CD4-positive, alpha-beta T cell (primary cell): ENCODE data around the gene SLC35E2B. TPM values are rescaled to one million over a fixed set of nuclear protein-coding genes. Genes with fewer than 3 reads are reported as not detected.
"Not testable (repeated sequence)": the region's sequence is repeated elsewhere in the genome, so short reads cannot be mapped to it uniquely, and the experiment has no call there.

Source experiments
- ATAC-seq: fragments of 200-7000 bp; cut with Tn5 transposase; one replicate; pipeline ENCODE4 v1.10.0; 2022; ENCODE audit warnings: mild to moderate bottlenecking; ENCODE audit not compliant: poor library complexity
- CTCF ChIA-PET: fragments of 350-600 bp; sonication (Branson Sonifier 250); formaldehyde crosslinking; loops from one replicate; lab custom pipeline; 2021; ENCODE audit warnings: antibody characterized with exemption, inconsistent platforms; lab: Charles Lee
- POLR2A ChIA-PET: fragments of 350-600 bp; sonication (Branson Sonifier 250); formaldehyde crosslinking; loops from one replicate; lab custom pipeline; 2021; ENCODE audit warnings: antibody characterized with exemption, inconsistent platforms; lab: Charles Lee
- DNase-seq, 14 experiments: peaks; one replicate each; pipeline ENCODE4 v3.0.0-alpha.2; 2013 to 2020; ENCODE audit warnings: mixed read lengths in 2 of 14
- H3K27ac ChIP-seq, 2 donors: one replicate each; pipeline versions ENCODE4 v1.5.1 to v1.7.0; 2013; ENCODE audit warnings: low read length in 2 of 2, low read depth in 1 of 2, mild to moderate bottlenecking in 1 of 2
- H3K27me3 ChIP-seq, 2 experiments: 1 replicate in 1 of 2; 2 replicates in 1 of 2; pipeline versions ENCODE4 v1.6.1 to v1.7.0; 2013; ENCODE audit warnings: low read length in 2 of 2, control low read depth in 1 of 2, mild to moderate bottlenecking in 1 of 2, moderate library complexity in 1 of 2; ENCODE audit not compliant: insufficient read depth in 2 of 2, control insufficient read depth in 1 of 2
- H3K36me3 ChIP-seq: one replicate; pipeline ENCODE4 v1.6.1; 2013; ENCODE audit warnings: low read length, control low read depth; ENCODE audit not compliant: insufficient read depth
- H3K4me1 ChIP-seq: one replicate; pipeline ENCODE4 v1.6.1; 2013; ENCODE audit warnings: low read length, control low read depth; ENCODE audit not compliant: insufficient read depth
- H3K4me3 ChIP-seq: one replicate; pipeline ENCODE4 v1.5.1; 2013; ENCODE audit warnings: mild to moderate bottlenecking, low read length, moderate library complexity
- H3K9me3 ChIP-seq, 2 experiments: 1 replicate in 1 of 2; 2 replicates in 1 of 2; pipeline versions ENCODE4 v1.6.1 to v1.7.0; 2013; ENCODE audit warnings: low read length in 2 of 2, mild to moderate bottlenecking in 2 of 2, control low read depth in 1 of 2, moderate library complexity in 1 of 2; ENCODE audit not compliant: control insufficient read depth in 1 of 2, insufficient read depth in 1 of 2
- H3K27ac Mint-ChIP-seq: one replicate; pipeline ENCODE4 v1.8.0; 2020; ENCODE audit warnings: mixed read lengths
- H3K27me3 Mint-ChIP-seq: one replicate; pipeline ENCODE4 v1.8.0; 2021; ENCODE audit warnings: mixed read lengths
- H3K36me3 Mint-ChIP-seq: one replicate; pipeline ENCODE4 v1.8.0; 2021; ENCODE audit warnings: low read depth, mixed read lengths
- H3K4me1 Mint-ChIP-seq: one replicate; pipeline ENCODE4 v1.8.0; 2021; ENCODE audit warnings: low read depth, mixed read lengths
- H3K4me3 Mint-ChIP-seq: one replicate; pipeline ENCODE4 v1.8.0; 2020; ENCODE audit warnings: mild to moderate bottlenecking, mixed read lengths
- H3K9me3 Mint-ChIP-seq: one replicate; pipeline ENCODE4 v1.8.0; 2020; ENCODE audit warnings: mixed read lengths
- intact Hi-C, 2 experiments: fragments of 100-400 bp; cut with DNase I in 1 of 2; cut with micrococcal nuclease in 1 of 2; formaldehyde crosslinking; loops; one replicate each; pipeline versions ENCODE4 v1.15.1 to v1.9.0; 2023 to 2025; cut with DNase I, micrococcal nuclease
- total RNA-seq, 174 experiments: library from RNA in 2 of 174; stranded (reverse) in 2 of 174; gene quantifications; one replicate each; pipeline ENCODE4 v1.2.3 and lab custom pipeline; 2021 to 2026

Gene SLC35E2B
- total RNA-seq, 2 experiments from 2014 or later, result 43.9 to 45.3 TPM

DNA sequence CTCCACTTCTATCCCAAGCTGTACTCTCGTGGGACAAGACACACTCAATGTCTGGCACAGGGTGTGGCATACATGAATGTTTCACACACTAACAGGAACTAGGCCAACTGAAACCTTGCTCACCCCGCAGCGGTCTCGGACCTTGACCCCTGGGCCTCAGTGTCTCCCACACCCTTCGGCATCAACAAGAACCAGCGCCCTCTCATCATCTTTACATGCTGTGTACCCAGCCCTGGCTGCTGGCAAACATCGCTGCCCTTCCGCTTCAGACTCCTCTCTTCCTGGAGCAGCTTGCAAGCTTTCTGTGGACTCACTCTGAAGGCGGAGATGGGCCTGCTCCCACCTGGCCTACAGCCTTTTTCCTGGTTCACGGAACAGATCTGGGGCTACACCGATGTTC is 44.3 kb downstream of the SLC35E2B start:
- H3K9me3 ChIP-seq, H3K4me1 ChIP-seq, ATAC-seq, H3K9me3 Mint-ChIP-seq, H3K27ac Mint-ChIP-seq, H3K27me3 ChIP-seq, intact Hi-C loops, CTCF ChIA-PET, H3K4me3 Mint-ChIP-seq, H3K4me3 ChIP-seq, H3K4me1 Mint-ChIP-seq, H3K27me3 Mint-ChIP-seq, DNase-seq, H3K27ac ChIP-seq, POLR2A ChIA-PET: not testable (repeated sequence)
- peaks cover 63% of the 10 kb centered on the region for H3K36me3 Mint-ChIP-seq
- H3K36me3 ChIP-seq, result peaks cover 41% of the 10 kb centered on the region

DNA sequence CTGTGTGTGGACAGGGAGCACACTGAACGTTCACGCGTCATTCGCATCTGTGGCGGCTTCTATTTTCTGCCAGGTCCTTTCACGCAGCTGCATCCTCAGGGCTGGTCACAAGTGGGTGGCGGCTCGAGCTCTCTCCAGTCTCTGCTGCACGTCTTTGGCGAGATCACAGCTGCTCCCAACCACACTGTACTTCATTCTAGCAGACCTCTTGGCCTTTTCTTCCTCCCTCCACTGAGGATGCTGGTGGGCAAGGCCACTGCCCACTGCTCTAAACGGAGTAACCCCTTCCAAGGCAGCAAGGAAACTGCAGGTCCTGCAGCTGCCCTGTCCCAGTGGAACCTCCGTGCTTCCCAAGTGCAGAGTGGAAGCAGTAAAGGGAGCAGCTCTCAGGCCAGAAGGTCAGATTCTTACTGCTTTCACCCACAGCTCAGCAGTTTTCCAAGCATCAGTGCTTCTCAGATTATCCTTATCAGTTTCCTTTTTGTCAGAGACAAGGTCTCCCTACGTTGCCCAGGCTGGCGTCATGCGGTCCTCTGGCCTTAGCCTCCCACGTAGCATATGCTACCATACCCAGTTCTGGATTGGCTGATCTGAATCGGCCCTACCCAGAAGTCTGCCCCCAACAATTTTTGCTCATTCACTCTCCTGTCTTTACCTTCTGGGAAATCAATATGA is 44.9 kb downstream of the SLC35E2B start:
- H3K9me3 ChIP-seq, H3K4me3 ChIP-seq, H3K4me1 ChIP-seq, H3K27me3 ChIP-seq, H3K27ac ChIP-seq, CTCF ChIA-PET, H3K9me3 Mint-ChIP-seq, POLR2A ChIA-PET, H3K4me3 Mint-ChIP-seq, H3K4me1 Mint-ChIP-seq, H3K27ac Mint-ChIP-seq, DNase-seq, intact Hi-C loops, H3K27me3 Mint-ChIP-seq, ATAC-seq: not testable (repeated sequence)
- H3K36me3 ChIP-seq, result peaks cover 39% of the 10 kb centered on the region
- H3K36me3 Mint-ChIP-seq, result peaks cover 57% of the 10 kb centered on the region

DNA sequence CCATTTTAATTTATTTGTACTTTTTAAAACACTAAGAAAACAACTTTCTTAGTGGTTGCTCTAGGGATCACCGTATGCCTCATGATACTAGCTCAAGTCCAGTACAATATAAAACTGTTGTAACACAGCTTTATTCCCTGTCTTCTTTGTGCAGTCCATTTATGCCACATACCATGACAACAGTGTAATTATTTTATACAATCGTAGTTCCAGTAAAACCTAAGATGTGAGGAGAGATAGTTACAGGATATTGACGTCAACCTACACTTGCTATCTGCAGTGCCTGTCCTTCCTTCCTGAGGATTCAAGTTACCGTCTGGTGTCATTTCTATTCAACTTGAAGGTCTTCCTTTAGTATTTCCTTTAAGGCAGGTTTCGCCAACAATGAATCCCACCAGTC is 46.3 kb downstream of the SLC35E2B start:
- H3K4me3 ChIP-seq, H3K4me1 Mint-ChIP-seq, CTCF ChIA-PET, POLR2A ChIA-PET, H3K9me3 Mint-ChIP-seq, H3K27ac ChIP-seq, DNase-seq, H3K4me1 ChIP-seq, H3K27me3 ChIP-seq, H3K4me3 Mint-ChIP-seq, H3K9me3 ChIP-seq, H3K27ac Mint-ChIP-seq, H3K27me3 Mint-ChIP-seq, ATAC-seq, intact Hi-C loops: not testable (repeated sequence)
- H3K36me3 Mint-ChIP-seq, result peaks cover 43% of the 10 kb centered on the region
- peaks cover 29% of the 10 kb centered on the region for H3K36me3 ChIP-seq

DNA sequence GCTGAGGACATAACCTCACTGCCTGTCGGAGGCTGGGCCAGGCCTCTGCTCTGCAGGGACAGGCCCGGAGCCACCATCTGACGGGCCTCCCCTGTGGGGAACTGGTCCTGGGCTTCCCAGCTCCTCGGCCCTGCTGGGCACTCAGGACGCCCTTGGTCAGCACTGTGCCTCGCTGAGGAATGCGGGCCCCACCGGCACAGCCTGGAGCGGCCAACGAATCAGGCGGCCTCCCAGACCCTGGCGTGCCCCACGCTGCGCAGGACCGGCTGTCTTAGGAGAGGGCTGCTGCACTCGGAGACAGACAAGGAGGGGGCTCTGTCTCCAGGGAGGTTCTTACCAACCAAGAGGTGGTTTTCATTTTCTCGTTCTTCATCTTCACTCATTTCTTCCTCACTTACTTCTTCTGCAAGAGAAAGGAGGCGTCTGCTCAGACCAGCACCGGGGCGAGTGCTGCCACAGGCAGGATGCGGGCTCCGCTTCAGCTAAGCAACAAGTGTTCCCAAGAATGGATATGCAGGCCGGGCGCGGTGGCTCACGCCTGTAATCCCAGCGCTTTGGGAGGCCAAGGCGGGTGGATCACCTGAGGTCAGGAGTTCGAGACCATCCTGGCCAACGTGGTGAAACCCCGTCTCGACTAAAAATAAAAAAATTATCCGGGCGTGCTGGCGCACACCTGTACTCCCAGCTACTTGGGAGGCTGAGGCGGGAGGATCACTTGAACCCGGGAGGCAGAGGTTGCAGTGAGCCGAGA is 51.7 kb downstream of the SLC35E2B start:
- H3K4me3 Mint-ChIP-seq, H3K27ac ChIP-seq, H3K36me3 Mint-ChIP-seq, H3K4me1 Mint-ChIP-seq, H3K4me1 ChIP-seq, H3K4me3 ChIP-seq, intact Hi-C loops, H3K9me3 Mint-ChIP-seq, DNase-seq, H3K27me3 ChIP-seq, H3K9me3 ChIP-seq, ATAC-seq, CTCF ChIA-PET, H3K27me3 Mint-ChIP-seq, H3K27ac Mint-ChIP-seq, POLR2A ChIA-PET: not testable (repeated sequence)
- H3K36me3 ChIP-seq, result peaks cover 11% of the 10 kb centered on the region

DNA sequence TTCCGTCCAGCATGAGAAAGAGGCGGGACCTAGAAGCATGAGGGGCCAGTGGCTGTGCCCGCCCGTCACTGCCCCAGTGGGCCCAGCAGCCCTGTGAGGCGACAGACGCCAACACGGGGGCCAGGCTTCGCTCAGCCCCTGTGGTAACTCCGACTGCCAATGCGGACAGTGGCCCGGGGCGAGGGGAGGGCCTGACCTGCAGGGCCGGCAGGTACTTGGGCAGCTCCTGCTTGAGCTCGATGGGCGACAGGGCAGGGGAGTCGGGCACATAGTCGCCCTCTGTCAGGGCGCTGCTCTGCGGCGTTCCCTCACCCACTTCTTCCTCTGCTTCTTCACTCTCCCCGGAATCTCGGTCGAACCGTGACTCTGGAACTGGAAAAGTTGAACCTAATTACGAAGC is 52.5 kb downstream of the SLC35E2B start:
- H3K4me3 Mint-ChIP-seq, H3K27ac Mint-ChIP-seq, H3K27ac ChIP-seq: not testable (repeated sequence)

DNA sequence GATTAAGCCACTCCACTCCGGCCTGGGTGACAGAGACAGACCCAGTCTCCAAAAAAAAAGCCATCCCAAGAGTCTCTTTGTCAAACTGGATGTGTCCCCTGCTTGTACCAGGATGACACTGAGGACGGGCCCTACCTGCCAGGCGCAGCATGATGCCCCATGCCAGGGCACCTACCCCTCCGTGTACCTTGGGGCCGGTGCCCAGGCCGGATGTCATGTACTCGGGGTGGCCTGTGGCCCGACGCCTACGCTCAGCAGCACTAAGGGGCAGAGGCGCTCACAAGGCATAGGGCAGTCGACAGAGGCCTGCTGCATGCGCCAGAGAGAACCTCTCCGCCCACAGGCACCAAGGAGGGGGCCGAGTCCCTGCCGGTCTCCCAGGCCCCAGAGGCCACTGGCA is 53.2 kb downstream of the SLC35E2B start:
- not testable (repeated sequence) for H3K4me3 Mint-ChIP-seq, ATAC-seq
- CTCF ChIA-PET, result interaction anchor here (0.7 kb wide), 1 partner anchor 307 kb away, joined by 3 read pairs; no protein-coding TSS in a partner anchor

More for the DNA sequence above, 52.5 kb downstream of the SLC35E2B start:
- H3K9me3 Mint-ChIP-seq, DNase-seq, H3K27me3 ChIP-seq, H3K4me3 ChIP-seq, intact Hi-C loops, POLR2A ChIA-PET, ATAC-seq, CTCF ChIA-PET, H3K36me3 Mint-ChIP-seq, H3K36me3 ChIP-seq, H3K27me3 Mint-ChIP-seq, H3K4me1 Mint-ChIP-seq, H3K4me1 ChIP-seq, H3K9me3 ChIP-seq: not testable (repeated sequence)

DNA sequence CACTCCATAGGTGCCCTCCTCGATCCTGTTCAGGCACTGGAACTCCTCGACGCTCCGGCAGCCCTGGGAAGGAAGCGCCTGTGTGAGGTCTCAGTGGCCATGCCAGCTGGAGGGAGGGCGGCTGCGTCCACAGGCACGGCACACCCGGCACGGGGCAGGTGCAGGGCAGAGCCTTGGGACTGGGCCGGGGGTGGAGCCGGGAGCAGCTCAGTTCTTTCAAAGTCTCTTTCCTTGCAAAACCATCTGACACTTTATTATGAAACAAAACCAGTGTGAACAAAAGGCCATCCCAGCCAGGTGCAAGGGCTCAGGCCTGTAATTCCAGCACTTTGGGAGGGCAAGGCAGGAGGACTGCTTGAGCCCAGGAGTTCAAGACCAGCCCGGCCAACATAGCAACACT is 54.1 kb downstream of the SLC35E2B start:
- H3K4me3 Mint-ChIP-seq, POLR2A ChIA-PET, H3K4me3 ChIP-seq, ATAC-seq, H3K9me3 ChIP-seq, H3K36me3 ChIP-seq, H3K27ac ChIP-seq, H3K4me1 Mint-ChIP-seq, H3K27ac Mint-ChIP-seq, H3K27me3 ChIP-seq, DNase-seq, H3K36me3 Mint-ChIP-seq, H3K27me3 Mint-ChIP-seq, H3K4me1 ChIP-seq, H3K9me3 Mint-ChIP-seq: not testable (repeated sequence)
- intact Hi-C loops, result loop anchor here in 1 of 2 experiments (10.0 kb wide), 1 partner anchor 756 kb away; the partner anchor contains the start of genes MORN1 and RER1
- CTCF ChIA-PET, result interaction anchor here (0.7 kb wide), 1 partner anchor 307 kb away, joined by 3 read pairs; no protein-coding TSS in a partner anchor

More for the DNA sequence above, 53.2 kb downstream of the SLC35E2B start:
- H3K36me3 ChIP-seq, H3K36me3 Mint-ChIP-seq, POLR2A ChIA-PET, H3K4me1 Mint-ChIP-seq, H3K9me3 Mint-ChIP-seq, H3K27me3 ChIP-seq, H3K27ac ChIP-seq, H3K27me3 Mint-ChIP-seq, H3K27ac Mint-ChIP-seq, H3K9me3 ChIP-seq, H3K4me3 ChIP-seq, H3K4me1 ChIP-seq: not testable (repeated sequence)
- peak in 1 of 14 experiments; percentile 11 for DNase-seq
- intact Hi-C loops, result loop anchor here in 1 of 2 experiments (10.0 kb wide), 1 partner anchor 755 kb away; the partner anchor contains the start of genes MORN1 and RER1
